ENCODE results near the gene CHURC1. TPM values are rescaled to one million over a fixed set of nuclear protein-coding genes. Genes with fewer than 3 reads are reported as not detected.
A peak's percentile ranks its signal among the peaks of the same experiment; 100 is the strongest.

CHURC1 gene
- 66.8 and 74.8 TPM in 2 replicates for polyA plus RNA-seq (2012; rRNA removed)
- polyA plus RNA-seq (2012; cell fraction: cytosol; rRNA removed) = 90.1 and 147 TPM in 2 replicates
- 30.3 and 44.6 TPM in 2 replicates for polyA plus RNA-seq (2012; cell fraction: nucleus; rRNA removed)

DNA sequence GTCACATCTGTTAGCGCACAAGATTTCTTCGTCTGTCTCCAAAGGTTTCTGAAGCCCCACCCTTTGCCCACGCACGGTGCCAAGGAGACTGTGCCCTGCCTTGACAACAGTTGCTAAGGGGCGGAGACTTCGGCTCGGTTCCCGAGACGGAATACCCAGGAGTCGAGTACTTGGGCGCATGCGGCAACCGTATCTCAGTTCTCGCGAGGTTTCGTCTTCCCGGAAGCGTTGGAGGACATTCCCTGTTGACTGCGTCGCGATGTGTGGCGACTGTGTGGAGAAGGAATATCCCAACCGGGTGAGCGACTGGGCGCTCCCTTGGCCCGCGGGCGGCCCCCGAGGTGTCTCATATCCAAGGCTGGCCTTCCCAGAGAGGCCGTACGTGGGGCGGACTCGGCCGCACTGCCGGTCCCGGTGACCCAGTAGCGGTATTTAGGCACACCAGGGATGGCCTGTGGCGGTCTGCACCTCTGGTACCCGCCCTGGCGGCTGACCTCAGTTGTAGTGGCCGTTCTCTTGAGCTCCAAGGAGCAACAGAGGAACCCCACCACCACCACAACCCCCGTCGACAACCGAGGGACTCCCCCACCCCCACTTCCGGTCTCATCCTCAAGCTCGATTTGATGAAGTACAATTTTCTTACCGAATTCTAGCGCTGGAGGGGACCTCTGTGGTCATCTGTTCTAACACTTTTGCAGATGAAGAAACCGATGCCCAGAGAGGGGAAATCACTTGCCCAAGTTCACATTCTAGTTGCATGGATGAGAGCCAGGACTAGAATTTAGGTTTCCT, at the start of gene CHURC1:
Gene CHURC1, plus strand, starts transcription at position 219 of the 792 bp plus-strand sequence. Its CDS starts 41 bp downstream, at position 260.
- H3K4me1 ChIP-seq (ENCODE audit: control insufficient read depth in 1 of 2, insufficient read depth in 2 of 2, low read depth in 1 of 2, low read length in 1 of 2) = peaks cover 9 to 15% of the 10 kb centered on the region in 2 experiments; a peak in 3 of 4 replicates
- TF ChIP-seq YY1 (IDR thresholded peaks at IDR 0.05; ENCODE audit: low read depth) = peak; percentile 32; the same call in 1 of the 2 replicates
- no peak for TF ChIP-seq JUND (IDR thresholded peaks at IDR 0.05)
- TF ChIP-seq, protein P1, sequence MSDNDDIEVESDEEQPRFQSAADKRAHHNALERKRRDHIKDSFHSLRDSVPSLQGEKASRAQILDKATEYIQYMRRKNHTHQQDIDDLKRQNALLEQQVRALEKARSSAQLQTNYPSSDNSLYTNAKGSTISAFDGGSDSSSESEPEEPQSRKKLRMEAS (IDR thresholded peaks at IDR 0.05; ENCODE audit: low read depth) = peak; percentile 16; the same call in 1 of the 2 replicates
- TF ChIP-seq CHD2 (IDR thresholded peaks at IDR 0.05; ENCODE audit: low read length, partially characterized antibody) = peak; percentile 99
- peak; percentile 95 for TF ChIP-seq ELF1 (IDR thresholded peaks at IDR 0.05)
- TF ChIP-seq TAF1 (IDR thresholded peaks at IDR 0.05; ENCODE audit: borderline replicate concordance, low read depth, low read length) = peak; percentile 79; the same call in 1 of the 2 replicates
- peak; percentile 94 for TF ChIP-seq POLR2AphosphoS5 (IDR thresholded peaks at IDR 0.05; ENCODE audit: low read depth, low read length)
- TF ChIP-seq SIN3A (IDR thresholded peaks at IDR 0.05; ENCODE audit: borderline replicate concordance, low read depth, low read length) = peak; percentile 87
- TF ChIP-seq GABPA (IDR thresholded peaks at IDR 0.05; ENCODE audit: low read depth) = peak; percentile 40; the same call in 1 of the 2 replicates
- TF ChIP-seq, protein P2, sequence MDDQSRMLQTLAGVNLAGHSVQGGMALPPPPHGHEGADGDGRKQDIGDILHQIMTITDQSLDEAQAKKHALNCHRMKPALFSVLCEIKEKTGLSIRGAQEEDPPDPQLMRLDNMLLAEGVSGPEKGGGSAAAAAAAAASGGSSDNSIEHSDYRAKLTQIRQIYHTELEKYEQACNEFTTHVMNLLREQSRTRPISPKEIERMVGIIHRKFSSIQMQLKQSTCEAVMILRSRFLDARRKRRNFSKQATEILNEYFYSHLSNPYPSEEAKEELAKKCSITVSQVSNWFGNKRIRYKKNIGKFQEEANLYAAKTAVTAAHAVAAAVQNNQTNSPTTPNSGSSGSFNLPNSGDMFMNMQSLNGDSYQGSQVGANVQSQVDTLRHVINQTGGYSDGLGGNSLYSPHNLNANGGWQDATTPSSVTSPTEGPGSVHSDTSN (IDR thresholded peaks at IDR 0.05) = no peak
- TF ChIP-seq NRF1 (IDR thresholded peaks at IDR 0.05; ENCODE audit: low read depth, low read length) = peak; percentile 19; the same call in 1 of the 2 replicates
- peak; percentile 94 for TF ChIP-seq MXI1 (IDR thresholded peaks at IDR 0.05; ENCODE audit: low read depth, low read length)
- no peak for TF ChIP-seq TCF12 (IDR thresholded peaks at IDR 0.05)
- TF ChIP-seq MEF2A (IDR thresholded peaks at IDR 0.05; ENCODE audit: borderline replicate concordance, low read depth) = no peak
- TF ChIP-seq, protein P3, sequence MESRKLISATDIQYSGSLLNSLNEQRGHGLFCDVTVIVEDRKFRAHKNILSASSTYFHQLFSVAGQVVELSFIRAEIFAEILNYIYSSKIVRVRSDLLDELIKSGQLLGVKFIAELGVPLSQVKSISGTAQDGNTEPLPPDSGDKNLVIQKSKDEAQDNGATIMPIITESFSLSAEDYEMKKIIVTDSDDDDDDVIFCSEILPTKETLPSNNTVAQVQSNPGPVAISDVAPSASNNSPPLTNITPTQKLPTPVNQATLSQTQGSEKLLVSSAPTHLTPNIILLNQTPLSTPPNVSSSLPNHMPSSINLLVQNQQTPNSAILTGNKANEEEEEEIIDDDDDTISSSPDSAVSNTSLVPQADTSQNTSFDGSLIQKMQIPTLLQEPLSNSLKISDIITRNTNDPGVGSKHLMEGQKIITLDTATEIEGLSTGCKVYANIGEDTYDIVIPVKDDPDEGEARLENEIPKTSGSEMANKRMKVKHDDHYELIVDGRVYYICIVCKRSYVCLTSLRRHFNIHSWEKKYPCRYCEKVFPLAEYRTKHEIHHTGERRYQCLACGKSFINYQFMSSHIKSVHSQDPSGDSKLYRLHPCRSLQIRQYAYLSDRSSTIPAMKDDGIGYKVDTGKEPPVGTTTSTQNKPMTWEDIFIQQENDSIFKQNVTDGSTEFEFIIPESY (IDR thresholded peaks at IDR 0.05; ENCODE audit: borderline replicate concordance, low read depth) = peak; percentile 97
- no peak for TF ChIP-seq FOSL2 (IDR thresholded peaks at IDR 0.05; ENCODE audit: borderline replicate concordance, low read depth)
- no peak for TF ChIP-seq RXRA (IDR thresholded peaks at IDR 0.05; ENCODE audit: borderline replicate concordance, low read depth)
- no peak for TF ChIP-seq EP300 (IDR thresholded peaks at IDR 0.05; ENCODE audit: borderline replicate concordance in 1 of 2, low read depth in 1 of 2, low read length in 1 of 2)
- WGBS (ENCODE audit: low lambda C conversion rate) = 2% methylated on average over 27 of the region's 49 CpGs
- CTCF ChIA-PET = interaction anchor here (1.1 to 2.1 kb wide), 5 partner anchors 23 to 149 kb away, joined by 3 to 9 read pairs (median 6); no protein-coding TSS in a partner anchor
- no peaks in the 10 kb centered on the region for H3K9me2 ChIP-seq
- no peaks in the 10 kb centered on the region for H3K9me3 ChIP-seq
- peak; percentile 92 for DNase-seq
- H3F3A ChIP-seq (replicated peaks; ENCODE audit: insufficient read depth) = peaks cover 3% of the 10 kb centered on the region
- H3K4me3 ChIP-seq (ENCODE audit: low read depth in 2 of 2, low read length in 1 of 2) = peak within 1 kb of the TSS; percentile 79 to 97
- peaks cover 0 to 3% of the 10 kb centered on the region in 2 experiments for H3K36me3 ChIP-seq (replicated peaks in 1 of 2; ENCODE audit: control insufficient read depth in 1 of 2, insufficient read depth in 2 of 2, low read length in 1 of 2)
- POLR2A ChIA-PET = interaction anchor here (0.5 kb wide), 1 partner anchor 46 kb away, joined by 5 read pairs; no protein-coding TSS in a partner anchor
- H2AFZ ChIP-seq (ENCODE audit: low read depth) = peak within 1 kb of the TSS; percentile 91
- H3K4me2 ChIP-seq = peak within 1 kb of the TSS; percentile 78
- peaks cover 51% of the 10 kb centered on the region for H3K79me2 ChIP-seq (ENCODE audit: insufficient read depth)
- H3K27me3 ChIP-seq (ENCODE audit: insufficient read depth) = no peaks in the 10 kb centered on the region
- peak within 1 kb of the TSS; percentile 96 for H3K9ac ChIP-seq
- peaks cover 6% of the 10 kb centered on the region; the same call in 1 of the 2 replicates for H4K20me1 ChIP-seq (ENCODE audit: insufficient read depth)
- peak within 1 kb of the TSS; percentile 86 to 87 for H3K27ac ChIP-seq (ENCODE audit: low read depth in 2 of 2, low read length in 1 of 2)

Measured in SK-N-SH (cell line).